Ishikawa (cell line): Measurements from ENCODE around the gene CASP2.

Source experiments
- CEBPB ChIP-seq: IDR thresholded peaks from 2 replicates; pipeline ENCODE4 v1.6.1; 2012
- CREB1 ChIP-seq: IDR thresholded peaks from 2 replicates; pipeline ENCODE4 v1.6.1; 2012; ENCODE audit warnings: low read depth
- EGR1 ChIP-seq: IDR thresholded peaks from 2 replicates; pipeline ENCODE4 v1.6.1; 2012
- EP300 ChIP-seq: IDR thresholded peaks from 2 replicates; pipeline ENCODE4 v1.6.1; 2012; ENCODE audit warnings: borderline replicate concordance
- FOXM1 ChIP-seq: IDR thresholded peaks from 2 replicates; pipeline ENCODE4 v1.6.1; 2012; ENCODE audit warnings: low read depth, borderline replicate concordance
- NFIC ChIP-seq: IDR thresholded peaks from 2 replicates; pipeline ENCODE4 v1.6.1; 2012
- RAD21 ChIP-seq: IDR thresholded peaks from 2 replicates; pipeline ENCODE4 v1.6.1; 2012; ENCODE audit warnings: low read depth
- TAF1 ChIP-seq: IDR thresholded peaks from 2 replicates; pipeline ENCODE4 v1.6.1; 2012; ENCODE audit warnings: low read depth, mild to moderate bottlenecking
- TCF12 ChIP-seq: IDR thresholded peaks from 2 replicates; pipeline ENCODE4 v1.6.1; 2012; ENCODE audit warnings: low read depth
- TEAD4 ChIP-seq: IDR thresholded peaks from 2 replicates; pipeline ENCODE4 v1.6.1; 2012
- YY1 ChIP-seq: IDR thresholded peaks from 2 replicates; pipeline ENCODE4 v1.6.1; 2012; ENCODE audit warnings: low read depth
- ZBTB7A ChIP-seq: IDR thresholded peaks from 2 replicates; pipeline ENCODE4 v1.6.1; 2012; ENCODE audit warnings: low read depth
- TF ChIP-seq, protein P1 (sequence below): IDR thresholded peaks from 2 replicates; pipeline ENCODE4 v1.6.1; 2012; ENCODE audit warnings: low read depth, mild to moderate bottlenecking
- TF ChIP-seq, protein P2 (sequence below): IDR thresholded peaks from 2 replicates; pipeline ENCODE4 v1.6.1; 2012
- TF ChIP-seq, protein P3 (sequence below): IDR thresholded peaks from 2 replicates; pipeline ENCODE4 v1.6.1; 2012

Gene CASP2

DNA sequence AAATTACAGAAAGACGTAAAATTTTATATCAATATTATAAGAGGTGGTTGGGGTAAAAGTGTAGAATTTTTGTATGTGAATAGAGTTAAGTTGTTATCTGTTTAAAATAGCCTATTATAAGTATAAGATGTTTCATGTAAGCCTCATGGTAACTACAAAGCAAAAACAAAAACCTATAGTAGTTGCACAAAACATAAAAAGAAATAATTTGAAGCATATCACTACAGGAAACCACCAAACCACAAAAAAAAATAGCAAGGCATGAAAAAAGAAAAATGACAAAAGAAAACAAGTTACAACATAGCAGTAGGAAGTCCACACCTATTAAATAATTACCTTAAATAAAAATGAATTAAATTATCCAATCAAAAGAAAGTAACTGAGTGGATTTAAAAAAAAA is 37.3 kb upstream of the CASP2 start:
- TF ChIP-seq TCF12 (no peak), YY1 (no peak), CEBPB (no peak), FOXM1 (no peak), ZBTB7A (no peak), TEAD4 (no peak), EGR1 (no peak), TAF1 (no peak), RAD21 (no peak), CREB1 (no peak), NFIC (no peak), EP300 (no peak)
- TF ChIP-seq, protein P1, sequence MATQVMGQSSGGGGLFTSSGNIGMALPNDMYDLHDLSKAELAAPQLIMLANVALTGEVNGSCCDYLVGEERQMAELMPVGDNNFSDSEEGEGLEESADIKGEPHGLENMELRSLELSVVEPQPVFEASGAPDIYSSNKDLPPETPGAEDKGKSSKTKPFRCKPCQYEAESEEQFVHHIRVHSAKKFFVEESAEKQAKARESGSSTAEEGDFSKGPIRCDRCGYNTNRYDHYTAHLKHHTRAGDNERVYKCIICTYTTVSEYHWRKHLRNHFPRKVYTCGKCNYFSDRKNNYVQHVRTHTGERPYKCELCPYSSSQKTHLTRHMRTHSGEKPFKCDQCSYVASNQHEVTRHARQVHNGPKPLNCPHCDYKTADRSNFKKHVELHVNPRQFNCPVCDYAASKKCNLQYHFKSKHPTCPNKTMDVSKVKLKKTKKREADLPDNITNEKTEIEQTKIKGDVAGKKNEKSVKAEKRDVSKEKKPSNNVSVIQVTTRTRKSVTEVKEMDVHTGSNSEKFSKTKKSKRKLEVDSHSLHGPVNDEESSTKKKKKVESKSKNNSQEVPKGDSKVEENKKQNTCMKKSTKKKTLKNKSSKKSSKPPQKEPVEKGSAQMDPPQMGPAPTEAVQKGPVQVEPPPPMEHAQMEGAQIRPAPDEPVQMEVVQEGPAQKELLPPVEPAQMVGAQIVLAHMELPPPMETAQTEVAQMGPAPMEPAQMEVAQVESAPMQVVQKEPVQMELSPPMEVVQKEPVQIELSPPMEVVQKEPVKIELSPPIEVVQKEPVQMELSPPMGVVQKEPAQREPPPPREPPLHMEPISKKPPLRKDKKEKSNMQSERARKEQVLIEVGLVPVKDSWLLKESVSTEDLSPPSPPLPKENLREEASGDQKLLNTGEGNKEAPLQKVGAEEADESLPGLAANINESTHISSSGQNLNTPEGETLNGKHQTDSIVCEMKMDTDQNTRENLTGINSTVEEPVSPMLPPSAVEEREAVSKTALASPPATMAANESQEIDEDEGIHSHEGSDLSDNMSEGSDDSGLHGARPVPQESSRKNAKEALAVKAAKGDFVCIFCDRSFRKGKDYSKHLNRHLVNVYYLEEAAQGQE = no peak
- TF ChIP-seq, protein P2, sequence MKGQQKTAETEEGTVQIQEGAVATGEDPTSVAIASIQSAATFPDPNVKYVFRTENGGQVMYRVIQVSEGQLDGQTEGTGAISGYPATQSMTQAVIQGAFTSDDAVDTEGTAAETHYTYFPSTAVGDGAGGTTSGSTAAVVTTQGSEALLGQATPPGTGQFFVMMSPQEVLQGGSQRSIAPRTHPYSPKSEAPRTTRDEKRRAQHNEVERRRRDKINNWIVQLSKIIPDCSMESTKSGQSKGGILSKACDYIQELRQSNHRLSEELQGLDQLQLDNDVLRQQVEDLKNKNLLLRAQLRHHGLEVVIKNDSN = no peak
- TF ChIP-seq, protein P3, sequence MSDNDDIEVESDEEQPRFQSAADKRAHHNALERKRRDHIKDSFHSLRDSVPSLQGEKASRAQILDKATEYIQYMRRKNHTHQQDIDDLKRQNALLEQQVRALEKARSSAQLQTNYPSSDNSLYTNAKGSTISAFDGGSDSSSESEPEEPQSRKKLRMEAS = no peak

DNA sequence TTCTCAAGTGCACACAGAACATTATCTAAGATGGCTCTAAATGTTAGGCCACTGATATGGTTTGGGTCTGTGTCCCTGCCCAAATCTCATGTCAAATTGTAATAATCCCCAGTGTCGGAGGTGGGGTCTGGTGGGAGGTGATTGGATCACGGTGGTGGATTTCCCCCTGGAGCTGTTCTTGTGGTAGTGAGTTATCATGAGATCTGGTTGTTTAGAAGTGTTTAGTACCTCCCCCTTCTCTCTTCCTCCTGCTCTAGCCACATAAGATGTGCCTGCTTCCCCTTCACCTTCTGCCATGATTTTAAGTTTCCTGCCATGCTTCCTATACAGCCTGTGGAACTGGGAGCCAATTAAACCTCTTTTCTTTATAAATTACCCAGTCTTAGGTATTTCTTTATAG is 36.1 kb upstream of the CASP2 start:
- TF ChIP-seq EGR1 = no peak
- TF ChIP-seq TAF1 = no peak
- TF ChIP-seq, protein P3 = no peak
- TF ChIP-seq EP300 = no peak
- TF ChIP-seq, protein P2 = no peak
- no peak for TF ChIP-seq CREB1
- TF ChIP-seq, protein P1 = no peak
- TF ChIP-seq YY1 = no peak
- no peak for TF ChIP-seq TEAD4
- no peak for TF ChIP-seq FOXM1
- TF ChIP-seq NFIC = no peak
- TF ChIP-seq RAD21 = no peak
- TF ChIP-seq TCF12 = no peak
- TF ChIP-seq CEBPB = no peak
- TF ChIP-seq ZBTB7A = no peak

DNA sequence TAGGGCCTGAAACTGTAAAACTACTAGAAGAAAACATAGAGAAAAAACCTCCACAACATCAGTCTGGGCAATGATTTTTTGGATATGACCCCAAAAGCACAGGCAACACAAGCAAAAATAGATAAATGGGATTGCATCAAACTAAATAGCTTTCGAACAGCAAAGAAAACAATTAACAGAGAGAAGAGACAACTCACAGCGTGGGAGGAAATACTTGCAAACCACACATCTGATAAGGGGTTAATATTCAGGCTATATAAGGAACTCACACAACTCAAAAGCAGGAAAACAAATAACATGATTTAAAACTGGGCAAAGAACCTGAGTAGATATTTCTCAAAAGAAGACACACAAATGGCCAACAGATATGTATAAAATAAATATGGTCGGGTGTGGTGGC is 32.6 kb upstream of the CASP2 start:
- no peak for TF ChIP-seq EP300

DNA sequence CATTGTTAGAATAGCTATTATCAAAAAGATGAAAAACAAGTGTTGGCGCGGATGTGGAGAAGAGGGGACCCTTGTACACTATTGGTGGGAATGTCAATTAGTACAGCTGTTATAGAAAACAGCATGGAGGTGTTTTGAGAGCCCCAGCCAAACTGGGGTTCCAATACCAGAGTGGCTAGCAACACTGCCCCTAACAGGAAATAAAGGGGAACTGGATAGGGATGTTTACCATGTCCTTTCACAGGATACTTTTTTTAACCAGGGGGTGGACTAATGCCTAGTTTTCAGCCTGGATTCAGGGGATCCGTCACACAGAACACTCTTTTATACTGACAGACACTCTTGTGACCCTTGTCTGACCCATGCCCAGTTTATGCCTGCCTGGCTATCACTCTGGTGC is 31.8 kb upstream of the CASP2 start:
- TF ChIP-seq YY1 (no peak), TCF12 (no peak), CREB1 (no peak), CEBPB (no peak), EGR1 (no peak), RAD21 (no peak), ZBTB7A (no peak), FOXM1 (no peak), NFIC (no peak)
- TF ChIP-seq, protein P3 = no peak
- TF ChIP-seq, protein P2 = no peak
- TF ChIP-seq, protein P1 = no peak
